Dedifferentiated amniotic fluid mesenchymal stem cell (primary cell): ENCODE measurements around the gene CRYM.
"Not testable (repeated sequence)": the region's sequence is repeated elsewhere in the genome, so short reads cannot be mapped to it uniquely, and the experiment has no call there.

Experiments used
- DNase-seq: peaks from one replicate; pipeline ENCODE4 v3.0.0-alpha.2; 2016; ENCODE audit errors: extremely low spot score

CRYM gene

DNA sequence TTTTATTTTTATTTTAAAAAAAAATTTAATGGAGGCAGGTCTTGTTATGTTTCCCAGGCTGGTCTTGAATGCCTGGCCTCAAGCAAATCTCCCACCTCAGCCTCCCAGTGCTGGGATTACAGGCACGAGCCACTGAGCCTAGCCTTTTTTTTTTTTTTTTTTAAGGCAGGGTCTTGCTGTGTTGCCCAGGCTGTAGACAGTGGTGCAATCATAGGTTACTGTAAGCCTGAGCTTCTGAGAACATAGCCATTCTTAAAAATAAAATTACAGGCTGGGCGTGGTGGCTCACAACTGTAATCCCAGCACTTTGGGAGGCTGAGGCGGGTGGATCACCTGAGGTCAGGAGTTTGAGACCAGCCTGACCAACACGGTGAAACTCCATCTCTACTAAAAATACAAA, 29.9 kb downstream of the CRYM start:
- DNase-seq: not testable (repeated sequence)

DNA sequence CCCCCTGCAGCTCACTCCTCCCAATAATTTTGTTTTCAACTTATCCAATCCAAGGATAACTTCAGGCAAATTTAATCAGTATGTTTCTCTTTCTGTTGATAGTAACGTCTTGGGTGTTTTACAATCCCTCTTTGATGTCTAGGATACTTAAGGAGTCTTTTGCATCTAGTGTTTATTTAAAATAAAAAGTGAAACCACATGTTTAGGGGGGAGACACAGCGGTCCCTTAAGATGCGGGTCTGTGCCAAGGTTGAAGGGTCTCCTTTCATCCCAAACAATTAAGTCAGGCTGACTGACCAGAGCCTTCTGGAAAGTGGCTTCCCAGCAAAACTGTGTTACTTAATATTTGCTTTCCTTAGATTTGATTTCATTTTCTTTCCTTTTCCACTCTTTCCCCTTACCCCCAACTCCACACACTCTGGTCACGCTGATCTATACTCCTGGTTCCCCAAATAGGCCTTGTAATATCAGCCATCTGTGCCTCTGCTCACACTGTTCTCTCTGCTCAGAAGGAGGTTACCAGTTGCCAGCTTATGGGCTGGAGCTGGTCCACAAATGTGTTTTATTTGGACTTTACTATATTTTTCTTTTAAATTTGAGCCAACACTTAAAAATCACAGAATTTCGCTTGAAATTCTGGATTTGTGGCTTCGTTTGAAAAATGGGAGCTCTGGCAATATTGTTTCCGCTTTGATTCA, 33.4 kb downstream of the CRYM start:
- DNase-seq: no peak

GRCh38 chr16:21242756-21243155, 35.3 kb downstream of the CRYM start:
- DNase-seq: no peak

- DNase-seq: no peak
Observed at GRCh38 chr16:21239646-21240045, 38.4 kb downstream of the CRYM start.

GRCh38 chr16:21236831-21237230, 41.3 kb downstream of the CRYM start:
- no peak for DNase-seq

- DNase-seq: no peak
Observed at GRCh38 chr16:21235199-21235585, 42.9 kb downstream of the CRYM start.

DNA sequence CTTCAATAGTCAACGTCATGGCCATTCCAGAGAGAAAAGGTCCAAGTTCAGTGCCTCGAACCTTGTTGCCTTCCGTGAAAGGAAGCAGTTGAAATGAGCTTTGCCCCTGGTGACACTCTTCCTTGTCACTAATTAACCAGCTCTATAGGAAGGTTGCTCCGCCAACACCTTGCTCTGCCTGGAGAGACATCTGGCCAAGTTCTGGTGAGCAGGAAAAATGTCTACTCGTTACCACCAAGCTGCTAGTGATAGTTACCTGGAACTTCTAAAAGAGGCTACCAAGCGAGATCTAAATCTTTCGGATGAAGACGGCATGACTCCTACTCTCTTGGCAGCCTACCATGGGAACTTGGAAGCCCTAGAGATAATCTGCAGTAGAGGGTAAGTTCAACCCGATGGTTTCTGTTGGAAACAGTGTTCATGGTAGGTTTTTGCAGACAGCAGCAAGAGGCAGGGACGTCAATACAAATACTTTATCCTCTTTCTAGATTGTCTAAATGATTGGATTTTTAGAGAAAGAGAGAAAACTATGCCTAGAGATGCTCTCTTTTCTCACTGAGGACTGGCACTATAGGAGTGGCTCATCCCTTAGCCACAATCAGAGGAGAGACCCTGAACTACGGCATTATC, 44.5 kb downstream of the CRYM start, which contains the start of gene ANKS4B:
Gene ANKS4B, plus strand, starts transcription at position 179 of the 630 bp plus-strand sequence. Its CDS starts 39 bp downstream, at position 218.
- no peak for DNase-seq

GRCh38 chr16:21233045-21233520, 45.0 kb downstream of the CRYM start:
- no peak for DNase-seq

DNA sequence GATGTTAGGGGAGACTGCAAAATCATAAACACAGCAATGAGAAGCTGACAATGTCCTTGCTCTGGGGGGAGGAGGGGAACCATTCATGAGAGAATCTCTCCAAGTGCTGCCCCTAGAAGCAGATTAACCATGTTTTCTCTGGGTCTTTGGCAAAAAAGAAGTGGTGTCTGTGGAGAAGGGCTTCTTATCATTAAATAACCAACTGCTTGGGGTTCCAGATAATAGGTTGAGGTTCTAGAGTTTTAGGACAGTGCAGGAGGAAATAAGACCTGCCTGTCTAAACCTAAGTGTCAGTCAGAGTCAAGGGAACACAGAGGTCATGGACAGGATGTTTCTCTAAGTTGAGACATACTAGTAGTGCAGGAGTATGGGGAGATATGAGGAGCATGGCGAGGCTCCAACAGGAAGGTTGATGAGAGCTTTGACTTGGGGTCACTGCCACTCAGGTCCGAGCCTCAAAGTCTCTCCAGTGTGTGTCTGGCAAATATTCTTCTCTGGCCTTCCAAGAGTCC, 49.7 kb downstream of the CRYM start:
- no peak for DNase-seq

DNA sequence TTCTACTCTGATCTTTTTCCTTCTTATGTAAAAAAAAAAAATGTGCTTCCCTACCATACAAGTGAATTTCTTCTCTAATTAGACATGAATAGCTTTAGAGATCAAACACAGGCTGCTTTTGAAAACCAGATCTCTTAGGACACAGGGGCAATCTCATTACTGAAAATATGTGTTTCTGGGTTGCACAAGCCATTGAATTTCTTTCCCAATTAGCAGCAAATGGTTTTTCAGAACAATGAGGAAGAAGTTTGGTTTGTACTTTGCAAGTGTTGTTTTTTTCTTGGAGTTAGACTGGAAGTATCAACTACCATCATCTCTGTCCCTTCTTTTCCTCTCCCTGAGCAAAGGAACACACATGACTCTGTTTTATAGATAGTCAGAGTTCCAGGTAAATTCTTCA, 50.2 kb downstream of the CRYM start:
- DNase-seq: no peak

- no peak for DNase-seq
Observed at GRCh38 chr16:21226749-21227148, 51.3 kb downstream of the CRYM start.

DNA sequence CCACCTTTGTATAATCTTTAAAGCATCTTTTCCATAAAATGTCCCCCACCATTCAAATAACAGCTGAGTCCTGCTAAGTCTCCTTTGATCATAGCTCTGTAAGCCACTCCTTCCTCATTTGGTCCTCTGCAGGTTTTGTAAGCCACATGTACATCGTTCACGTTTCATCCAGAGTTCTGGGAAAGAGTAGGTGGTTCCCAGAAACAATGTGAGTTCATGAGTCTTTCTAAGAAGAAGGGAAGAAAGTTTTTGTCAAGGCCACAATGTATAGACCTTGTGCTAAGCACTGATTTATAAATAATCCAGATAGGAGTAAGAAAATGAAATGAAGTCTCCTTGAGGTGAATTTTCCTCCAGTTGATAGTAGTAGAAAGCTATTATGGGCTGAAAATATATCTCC, 53.3 kb downstream of the CRYM start:
- no peak for DNase-seq

- no peak for DNase-seq
Observed at GRCh38 chr16:21223787-21224186, 54.3 kb downstream of the CRYM start.

- no peak for DNase-seq
Observed at GRCh38 chr16:21222495-21223337, 55.4 kb downstream of the CRYM start.

GRCh38 chr16:21219551-21219950, 58.5 kb downstream of the CRYM start:
- DNase-seq: no peak

GRCh38 chr16:21218153-21218552, 59.9 kb downstream of the CRYM start:
- no peak for DNase-seq

- DNase-seq: no peak
Observed at GRCh38 chr16:21217121-21217520, 61.0 kb downstream of the CRYM start.

DNA sequence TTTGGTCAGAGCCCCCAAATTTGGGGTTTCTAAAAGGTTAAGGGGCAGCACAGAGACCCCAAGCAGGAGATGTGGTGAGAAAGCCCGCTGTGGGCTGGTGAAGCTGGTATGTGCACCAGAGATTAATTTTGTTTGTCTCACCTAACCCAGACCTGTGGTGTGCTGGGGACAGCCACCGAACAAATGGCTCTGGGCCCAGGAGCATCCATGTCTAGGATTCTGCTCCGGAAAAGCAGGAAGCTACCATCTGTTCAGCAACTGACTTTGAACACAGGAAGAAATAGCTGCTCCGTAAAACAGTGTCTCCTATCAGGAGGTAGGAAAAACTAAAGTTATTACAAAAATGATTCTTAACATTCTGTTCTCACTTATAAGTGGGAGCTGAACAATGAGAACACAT, 64.0 kb downstream of the CRYM start:
- DNase-seq: no peak

DNA sequence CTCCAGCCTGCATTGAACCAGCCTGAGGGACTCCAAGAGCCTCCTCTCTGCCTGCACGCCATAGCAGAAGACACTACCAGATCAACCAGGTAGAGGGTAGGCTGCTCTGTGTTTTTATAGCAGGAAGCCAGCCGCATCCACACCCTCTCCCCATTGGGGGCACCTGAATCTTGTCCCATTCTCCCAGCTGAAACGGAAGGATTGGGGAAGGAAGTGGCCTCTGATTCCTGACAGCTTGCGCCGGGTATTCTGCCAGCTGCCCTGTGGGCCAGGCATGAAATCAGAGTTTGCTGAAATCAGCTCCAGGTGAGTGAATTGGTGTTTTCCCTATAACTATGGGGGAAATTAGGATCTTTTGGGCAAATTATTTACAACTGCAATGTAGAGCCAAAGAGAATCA, 66.6 kb downstream of the CRYM start, which contains the start of gene ZP2:
Gene ZP2, minus strand, starts transcription at position 89 of the 400 bp plus-strand sequence. Its CDS starts 27 bp downstream, at position 62.
- no peak for DNase-seq
